ENCODE data around the gene TXNRD2. TPM values are rescaled to one million over a fixed set of nuclear protein-coding genes. Genes with fewer than 3 reads are reported as not detected.

The TXNRD2 gene
- total and polyA plus RNA-seq, 10 of the 15 experiments (the other 5 are each of a cell fraction or from before 2014, with no cell fraction given): 1.6 to 26.0 (median 13.9) TPM

DNA sequence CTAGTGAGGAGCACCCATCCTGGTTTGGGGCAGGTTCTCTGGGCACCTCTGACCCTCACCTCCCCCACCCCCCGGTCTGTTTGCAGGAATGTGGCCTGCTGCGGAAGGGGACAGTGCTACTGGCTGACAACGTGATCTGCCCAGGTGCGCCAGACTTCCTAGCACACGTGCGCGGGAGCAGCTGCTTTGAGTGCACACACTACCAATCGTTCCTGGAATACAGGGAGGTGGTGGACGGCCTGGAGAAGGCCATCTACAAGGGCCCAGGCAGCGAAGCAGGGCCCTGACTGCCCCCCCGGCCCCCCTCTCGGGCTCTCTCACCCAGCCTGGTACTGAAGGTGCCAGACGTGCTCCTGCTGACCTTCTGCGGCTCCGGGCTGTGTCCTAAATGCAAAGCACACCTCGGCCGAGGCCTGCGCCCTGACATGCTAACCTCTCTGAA is 26.9 kb upstream of the TXNRD2 start (continued):
- TF ChIP-seq ZNF207 (IDR thresholded peaks at IDR 0.05; ENCODE audit: borderline replicate concordance): no peak
- no peak for TF ChIP-seq CHD4 (IDR thresholded peaks at IDR 0.05)
- TF ChIP-seq E2F4 (IDR thresholded peaks at IDR 0.05; ENCODE audit: low read depth, low read length): no peak

DNA sequence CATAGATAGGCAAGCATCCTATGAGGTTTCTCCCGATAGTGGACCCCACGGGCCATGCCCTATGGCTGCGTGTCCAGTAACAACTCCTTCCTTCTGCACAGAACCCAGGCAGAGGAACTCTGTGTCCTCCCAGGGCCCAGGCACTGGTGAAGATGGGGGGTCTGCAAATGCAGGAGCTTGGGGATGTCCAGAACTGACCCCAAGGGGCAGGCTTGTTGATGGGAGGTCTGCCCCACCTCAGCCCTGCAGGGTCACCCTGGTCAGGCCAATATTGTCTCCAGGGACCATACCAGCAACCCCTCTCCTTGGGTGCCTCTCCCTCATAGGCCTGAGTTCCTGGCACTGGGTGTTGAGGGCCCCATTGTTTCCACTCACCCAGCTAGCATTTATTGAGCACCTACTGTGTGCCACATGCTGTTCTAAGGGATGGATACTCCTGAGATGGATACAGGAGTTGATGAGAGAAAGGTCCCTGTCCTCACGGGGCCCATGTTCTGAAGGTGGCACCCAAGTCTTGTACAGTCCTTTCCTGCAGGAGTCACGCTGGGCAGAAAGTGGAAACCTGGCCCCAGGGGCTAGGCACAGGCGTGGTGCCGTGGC is 26.3 kb upstream of the TXNRD2 start:
- H3K79me2 ChIP-seq (ENCODE audit: control insufficient read depth, insufficient read depth, low read length): no peaks in the 10 kb centered on the region
- WGBS (ENCODE audit: insufficient coverage, insufficient replicate concordance, low lambda C conversion rate, missing lambda C conversion rate): 81% methylated on average over 7 of the region's 7 CpGs
- in situ Hi-C loops (cut with MboI) (no loop called here), intact Hi-C loops (cut with micrococcal nuclease; ENCODE audit: unreplicated experiment) (no loop called here)
- FAIRE-seq (no peak), ATAC-seq (no peak), DNase-seq (ENCODE audit: low read depth, low spot score) (no peak)
- no peaks in the 10 kb centered on the region for H4K20me1 ChIP-seq (ENCODE audit: control insufficient read depth, insufficient read depth)
- H3K9ac ChIP-seq (ENCODE audit: control insufficient read depth, insufficient read depth, low read length): no peak overlapping the region
- TF ChIP-seq, protein P1, sequence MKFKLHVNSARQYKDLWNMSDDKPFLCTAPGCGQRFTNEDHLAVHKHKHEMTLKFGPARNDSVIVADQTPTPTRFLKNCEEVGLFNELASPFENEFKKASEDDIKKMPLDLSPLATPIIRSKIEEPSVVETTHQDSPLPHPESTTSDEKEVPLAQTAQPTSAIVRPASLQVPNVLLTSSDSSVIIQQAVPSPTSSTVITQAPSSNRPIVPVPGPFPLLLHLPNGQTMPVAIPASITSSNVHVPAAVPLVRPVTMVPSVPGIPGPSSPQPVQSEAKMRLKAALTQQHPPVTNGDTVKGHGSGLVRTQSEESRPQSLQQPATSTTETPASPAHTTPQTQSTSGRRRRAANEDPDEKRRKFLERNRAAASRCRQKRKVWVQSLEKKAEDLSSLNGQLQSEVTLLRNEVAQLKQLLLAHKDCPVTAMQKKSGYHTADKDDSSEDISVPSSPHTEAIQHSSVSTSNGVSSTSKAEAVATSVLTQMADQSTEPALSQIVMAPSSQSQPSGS (IDR thresholded peaks at IDR 0.05; ENCODE audit: low read length): no peak
- TF ChIP-seq SMARCA5 (IDR thresholded peaks at IDR 0.05): no peak
- no peak for TF ChIP-seq GABPA (IDR thresholded peaks at IDR 0.05; ENCODE audit: low read depth)
- no peak for TF ChIP-seq ZNF24 (IDR thresholded peaks at IDR 0.05)
- no peak for TF ChIP-seq TARDBP (IDR thresholded peaks at IDR 0.05; ENCODE audit: borderline replicate concordance)
- no peak overlapping the region for H3K4me2 ChIP-seq (ENCODE audit: control insufficient read depth, insufficient read depth)
- H3K4me3 ChIP-seq: no peak overlapping the region
- H3K4me1 ChIP-seq (ENCODE audit: control insufficient read depth, insufficient read depth, low read length): no peaks in the 10 kb centered on the region
- H2AFZ ChIP-seq (ENCODE audit: control insufficient read depth, low read depth, low read length): no peak overlapping the region
- ChIA-PET CTCF (interaction anchor here (2.4 kb wide), 1 partner anchor 162 kb away, joined by 7 read pairs; no protein-coding TSS in a partner anchor), RAD21 (ENCODE audit: unreplicated experiment) (no interaction called here), POLR2A (no interaction called here), SMC1A (ENCODE audit: uncharacterized antibody, unreplicated experiment) (no interaction called here)
- no peaks in the 10 kb centered on the region for H3K9me3 ChIP-seq (replicated peaks; ENCODE audit: control insufficient read depth, insufficient read depth, low read length)
- H3K27ac ChIP-seq (ENCODE audit: control insufficient read depth, insufficient read depth): no peak overlapping the region
- H3K36me3 ChIP-seq (ENCODE audit: control insufficient read depth in 2 of 2, insufficient read depth in 2 of 2, low read length in 1 of 2): peaks cover 0 to 2% of the 10 kb centered on the region in 2 experiments; a peak in 3 of 4 replicates
- no TSS peak for BruUV-seq (replicated peaks)
- H3K27me3 ChIP-seq (replicated peaks in 1 of 2; ENCODE audit: control insufficient read depth in 2 of 2, insufficient read depth in 2 of 2, low read length in 1 of 2): no peaks in the 10 kb centered on the region
